ENCODE measurements around the gene GRB2. TPM values are rescaled to one million over a fixed set of nuclear protein-coding genes. Genes with fewer than 3 reads are reported as not detected.

The GRB2 gene
- total and polyA plus RNA-seq, 2 experiments from 2014 or later = 89.0 to 112 TPM

GRCh38 chr17:75356260-75356937 is 49.1 kb downstream of the GRB2 start:
- no peak overlapping the region for H3K4me3 Mint-ChIP-seq
- DNase-seq (ENCODE audit: low spot score) (no peak), ATAC-seq (no peak)
- TF ChIP-seq, protein P1, sequence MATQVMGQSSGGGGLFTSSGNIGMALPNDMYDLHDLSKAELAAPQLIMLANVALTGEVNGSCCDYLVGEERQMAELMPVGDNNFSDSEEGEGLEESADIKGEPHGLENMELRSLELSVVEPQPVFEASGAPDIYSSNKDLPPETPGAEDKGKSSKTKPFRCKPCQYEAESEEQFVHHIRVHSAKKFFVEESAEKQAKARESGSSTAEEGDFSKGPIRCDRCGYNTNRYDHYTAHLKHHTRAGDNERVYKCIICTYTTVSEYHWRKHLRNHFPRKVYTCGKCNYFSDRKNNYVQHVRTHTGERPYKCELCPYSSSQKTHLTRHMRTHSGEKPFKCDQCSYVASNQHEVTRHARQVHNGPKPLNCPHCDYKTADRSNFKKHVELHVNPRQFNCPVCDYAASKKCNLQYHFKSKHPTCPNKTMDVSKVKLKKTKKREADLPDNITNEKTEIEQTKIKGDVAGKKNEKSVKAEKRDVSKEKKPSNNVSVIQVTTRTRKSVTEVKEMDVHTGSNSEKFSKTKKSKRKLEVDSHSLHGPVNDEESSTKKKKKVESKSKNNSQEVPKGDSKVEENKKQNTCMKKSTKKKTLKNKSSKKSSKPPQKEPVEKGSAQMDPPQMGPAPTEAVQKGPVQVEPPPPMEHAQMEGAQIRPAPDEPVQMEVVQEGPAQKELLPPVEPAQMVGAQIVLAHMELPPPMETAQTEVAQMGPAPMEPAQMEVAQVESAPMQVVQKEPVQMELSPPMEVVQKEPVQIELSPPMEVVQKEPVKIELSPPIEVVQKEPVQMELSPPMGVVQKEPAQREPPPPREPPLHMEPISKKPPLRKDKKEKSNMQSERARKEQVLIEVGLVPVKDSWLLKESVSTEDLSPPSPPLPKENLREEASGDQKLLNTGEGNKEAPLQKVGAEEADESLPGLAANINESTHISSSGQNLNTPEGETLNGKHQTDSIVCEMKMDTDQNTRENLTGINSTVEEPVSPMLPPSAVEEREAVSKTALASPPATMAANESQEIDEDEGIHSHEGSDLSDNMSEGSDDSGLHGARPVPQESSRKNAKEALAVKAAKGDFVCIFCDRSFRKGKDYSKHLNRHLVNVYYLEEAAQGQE (IDR thresholded peaks at IDR 0.05; ENCODE audit: unreplicated experiment) = no peak
- TF ChIP-seq STAT1 (IDR thresholded peaks at IDR 0.05; ENCODE audit: unreplicated experiment) (no peak), ZNF114 (CRISPR knock-in tag; IDR thresholded peaks at IDR 0.05) (no peak), POLR2AphosphoS5 (IDR thresholded peaks at IDR 0.05; ENCODE audit: low read depth) (no peak), JUNB (IDR thresholded peaks at IDR 0.05; ENCODE audit: unreplicated experiment) (no peak), CTCF (conservative IDR thresholded peaks at IDR 0.05; ENCODE audit: low read depth in 2 of 2) (no peak), EZH2phosphoT487 (IDR thresholded peaks at IDR 0.05; ENCODE audit: unreplicated experiment) (no peak), EZH2 (IDR thresholded peaks at IDR 0.05; ENCODE audit: low read depth, unreplicated experiment) (no peak), NANOG (IDR thresholded peaks at IDR 0.05; ENCODE audit: borderline replicate concordance) (no peak), ZNF331 (CRISPR knock-in tag; IDR thresholded peaks at IDR 0.05; ENCODE audit: low read depth) (no peak), CREB1 (CRISPR knock-in tag; IDR thresholded peaks at IDR 0.05; ENCODE audit: low read depth) (no peak), ETS1 (IDR thresholded peaks at IDR 0.05) (no peak)
- TF ChIP-seq, protein P2, sequence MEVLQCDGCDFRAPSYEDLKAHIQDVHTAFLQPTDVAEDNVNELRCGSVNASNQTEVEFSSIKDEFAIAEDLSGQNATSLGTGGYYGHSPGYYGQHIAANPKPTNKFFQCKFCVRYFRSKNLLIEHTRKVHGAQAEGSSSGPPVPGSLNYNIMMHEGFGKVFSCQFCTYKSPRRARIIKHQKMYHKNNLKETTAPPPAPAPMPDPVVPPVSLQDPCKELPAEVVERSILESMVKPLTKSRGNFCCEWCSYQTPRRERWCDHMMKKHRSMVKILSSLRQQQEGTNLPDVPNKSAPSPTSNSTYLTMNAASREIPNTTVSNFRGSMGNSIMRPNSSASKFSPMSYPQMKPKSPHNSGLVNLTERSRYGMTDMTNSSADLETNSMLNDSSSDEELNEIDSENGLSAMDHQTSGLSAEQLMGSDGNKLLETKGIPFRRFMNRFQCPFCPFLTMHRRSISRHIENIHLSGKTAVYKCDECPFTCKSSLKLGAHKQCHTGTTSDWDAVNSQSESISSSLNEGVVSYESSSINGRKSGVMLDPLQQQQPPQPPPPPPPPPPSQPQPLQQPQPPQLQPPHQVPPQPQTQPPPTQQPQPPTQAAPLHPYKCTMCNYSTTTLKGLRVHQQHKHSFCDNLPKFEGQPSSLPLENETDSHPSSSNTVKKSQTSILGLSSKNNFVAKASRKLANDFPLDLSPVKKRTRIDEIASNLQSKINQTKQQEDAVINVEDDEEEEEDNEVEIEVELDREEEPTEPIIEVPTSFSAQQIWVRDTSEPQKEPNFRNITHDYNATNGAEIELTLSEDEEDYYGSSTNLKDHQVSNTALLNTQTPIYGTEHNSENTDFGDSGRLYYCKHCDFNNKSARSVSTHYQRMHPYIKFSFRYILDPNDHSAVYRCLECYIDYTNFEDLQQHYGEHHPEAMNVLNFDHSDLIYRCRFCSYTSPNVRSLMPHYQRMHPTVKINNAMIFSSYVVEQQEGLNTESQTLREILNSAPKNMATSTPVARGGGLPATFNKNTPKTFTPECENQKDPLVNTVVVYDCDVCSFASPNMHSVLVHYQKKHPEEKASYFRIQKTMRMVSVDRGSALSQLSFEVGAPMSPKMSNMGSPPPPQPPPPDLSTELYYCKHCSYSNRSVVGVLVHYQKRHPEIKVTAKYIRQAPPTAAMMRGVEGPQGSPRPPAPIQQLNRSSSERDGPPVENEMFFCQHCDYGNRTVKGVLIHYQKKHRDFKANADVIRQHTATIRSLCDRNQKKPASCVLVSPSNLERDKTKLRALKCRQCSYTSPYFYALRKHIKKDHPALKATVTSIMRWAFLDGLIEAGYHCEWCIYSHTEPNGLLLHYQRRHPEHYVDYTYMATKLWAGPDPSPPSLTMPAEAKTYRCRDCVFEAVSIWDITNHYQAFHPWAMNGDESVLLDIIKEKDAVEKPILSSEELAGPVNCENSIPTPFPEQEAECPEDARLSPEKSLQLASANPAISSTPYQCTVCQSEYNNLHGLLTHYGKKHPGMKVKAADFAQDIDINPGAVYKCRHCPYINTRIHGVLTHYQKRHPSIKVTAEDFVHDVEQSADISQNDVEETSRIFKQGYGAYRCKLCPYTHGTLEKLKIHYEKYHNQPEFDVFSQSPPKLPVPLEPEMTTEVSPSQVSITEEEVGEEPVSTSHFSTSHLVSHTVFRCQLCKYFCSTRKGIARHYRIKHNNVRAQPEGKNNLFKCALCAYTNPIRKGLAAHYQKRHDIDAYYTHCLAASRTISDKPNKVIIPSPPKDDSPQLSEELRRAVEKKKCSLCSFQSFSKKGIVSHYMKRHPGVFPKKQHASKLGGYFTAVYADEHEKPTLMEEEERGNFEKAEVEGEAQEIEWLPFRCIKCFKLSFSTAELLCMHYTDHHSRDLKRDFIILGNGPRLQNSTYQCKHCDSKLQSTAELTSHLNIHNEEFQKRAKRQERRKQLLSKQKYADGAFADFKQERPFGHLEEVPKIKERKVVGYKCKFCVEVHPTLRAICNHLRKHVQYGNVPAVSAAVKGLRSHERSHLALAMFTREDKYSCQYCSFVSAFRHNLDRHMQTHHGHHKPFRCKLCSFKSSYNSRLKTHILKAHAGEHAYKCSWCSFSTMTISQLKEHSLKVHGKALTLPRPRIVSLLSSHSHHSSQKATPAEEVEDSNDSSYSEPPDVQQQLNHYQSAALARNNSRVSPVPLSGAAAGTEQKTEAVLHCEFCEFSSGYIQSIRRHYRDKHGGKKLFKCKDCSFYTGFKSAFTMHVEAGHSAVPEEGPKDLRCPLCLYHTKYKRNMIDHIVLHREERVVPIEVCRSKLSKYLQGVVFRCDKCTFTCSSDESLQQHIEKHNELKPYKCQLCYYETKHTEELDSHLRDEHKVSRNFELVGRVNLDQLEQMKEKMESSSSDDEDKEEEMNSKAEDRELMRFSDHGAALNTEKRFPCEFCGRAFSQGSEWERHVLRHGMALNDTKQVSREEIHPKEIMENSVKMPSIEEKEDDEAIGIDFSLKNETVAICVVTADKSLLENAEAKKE (CRISPR knock-in tag; IDR thresholded peaks at IDR 0.05) = no peak
- Histone ChIP-seq H3K36me3 (ENCODE audit: insufficient read depth) (no peaks in the 10 kb centered on the region), H4K20me1 (replicated peaks; ENCODE audit: insufficient read depth) (peaks cover 28% of the 10 kb centered on the region), H3K4me3 (no peak overlapping the region), H2AFZ (no peak overlapping the region), H3K27ac (ENCODE audit: low read depth) (0 out of 2 replicates have a peak overlapping the region, but pooled peaks have one; percentile 61), H3K79me2 (replicated peaks; ENCODE audit: insufficient read depth) (peaks cover 94% of the 10 kb centered on the region), H3F3A (replicated peaks; ENCODE audit: low read depth) (0 out of 2 replicates have a peak, but pooled peaks cover 3% of the 10 kb centered on the region), H3K4me2 (no peak overlapping the region), H3K27me3 (ENCODE audit: insufficient read depth) (no peaks in the 10 kb centered on the region), H3K9me2 (ENCODE audit: insufficient read depth) (no peaks in the 10 kb centered on the region), H3K4me1 (ENCODE audit: insufficient read depth) (peaks cover 13% of the 10 kb centered on the region)
- peaks cover 3% of the 10 kb centered on the region for H3K27me3 Mint-ChIP-seq (ENCODE audit: insufficient read depth, low read depth, poor library complexity)
- peaks cover 13% of the 10 kb centered on the region for H3K36me3 Mint-ChIP-seq (ENCODE audit: low read depth)
- peaks cover 13% of the 10 kb centered on the region for H3K4me1 Mint-ChIP-seq
- H3K27ac Mint-ChIP-seq = no peak overlapping the region
- peaks cover 8% of the 10 kb centered on the region for H3K9me3 Mint-ChIP-seq

Data from GM23338 (cell line).